ENCODE measurements around the gene GRAMD1B. TPM values are rescaled to one million over a fixed set of nuclear protein-coding genes. Genes with fewer than 3 reads are reported as not detected.

Gene GRAMD1B
- total RNA-seq, 1 donor from 2014 or later: 19.0 TPM

DNA sequence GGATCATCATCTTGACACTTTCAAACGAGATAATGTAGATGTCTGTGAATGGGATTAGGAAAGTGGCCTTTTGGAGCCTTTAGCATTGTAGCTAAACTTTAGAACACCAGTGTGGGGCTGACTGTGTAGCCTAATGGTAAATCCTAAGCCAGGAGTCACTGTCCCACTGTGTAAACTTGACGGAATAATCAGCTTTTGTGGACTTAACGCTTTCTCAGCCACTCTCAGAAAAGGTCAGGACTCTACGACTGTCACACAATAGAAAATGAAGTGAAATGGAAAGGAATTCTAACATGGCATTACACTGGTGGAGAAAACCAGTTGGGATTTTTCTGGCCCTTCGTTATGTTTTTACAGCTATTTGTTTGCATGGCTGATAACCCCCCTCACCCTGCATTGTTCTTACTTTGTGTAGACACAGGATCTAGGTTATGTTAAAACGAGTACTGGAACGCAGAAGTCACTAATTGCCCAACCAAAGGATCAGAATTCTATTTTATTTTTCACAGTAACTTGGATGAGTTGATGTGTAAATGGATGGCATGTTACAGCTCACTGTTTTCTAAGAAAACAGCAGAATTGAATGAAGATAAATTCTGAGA, 22.0 kb upstream of the GRAMD1B start:
- no peak for DNase-seq
- intact Hi-C loops (cut with DNase I): loop anchor here (5.0 kb wide), 2 partner anchors 69 to 106 kb away; no protein-coding TSS in a partner anchor
- no peak for ATAC-seq (ENCODE audit: poor library complexity)

DNA sequence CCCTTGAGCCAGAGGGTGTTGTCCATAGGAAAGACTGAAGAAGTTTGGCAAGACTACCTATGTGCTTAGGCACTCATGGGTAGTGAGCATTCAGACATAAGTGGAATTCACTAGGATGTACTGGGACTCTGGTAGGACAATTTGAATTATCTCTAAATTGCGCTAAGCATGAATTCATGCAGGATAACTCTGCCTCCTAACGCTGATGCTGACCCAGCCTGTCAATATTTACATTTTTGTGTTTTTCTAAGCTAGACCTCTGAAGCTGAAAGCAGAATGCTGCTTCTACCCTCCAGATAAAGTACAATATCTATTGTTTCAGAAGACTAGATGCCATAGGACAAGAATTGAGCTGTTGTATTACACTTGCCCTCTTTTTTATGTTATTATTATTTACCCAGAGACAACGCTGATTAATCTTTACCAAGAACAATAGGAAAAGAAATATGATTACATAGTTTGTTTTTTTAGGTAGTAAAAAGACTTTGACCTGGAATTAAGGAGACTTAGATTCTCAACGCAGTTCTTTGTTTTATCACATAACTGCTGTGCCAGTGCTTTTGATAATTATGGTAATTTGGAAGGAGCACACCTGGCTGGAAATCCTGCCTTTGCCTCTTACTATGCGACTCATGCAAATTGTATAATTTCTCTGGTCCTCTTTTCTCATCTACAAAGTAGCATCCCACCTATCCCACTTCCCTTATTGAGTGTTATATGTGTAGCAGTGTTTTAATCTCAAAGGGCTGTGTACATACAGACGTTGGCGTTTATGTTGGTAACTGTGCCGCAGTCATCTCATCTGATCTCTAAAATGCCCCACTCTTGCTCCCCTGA, 21.2 kb upstream of the GRAMD1B start:
- intact Hi-C loops (cut with DNase I): loop anchor here (5.0 kb wide), 2 partner anchors 68 to 107 kb away; no protein-coding TSS in a partner anchor
- DNase-seq (no peak), ATAC-seq (ENCODE audit: poor library complexity) (no peak)

DNA sequence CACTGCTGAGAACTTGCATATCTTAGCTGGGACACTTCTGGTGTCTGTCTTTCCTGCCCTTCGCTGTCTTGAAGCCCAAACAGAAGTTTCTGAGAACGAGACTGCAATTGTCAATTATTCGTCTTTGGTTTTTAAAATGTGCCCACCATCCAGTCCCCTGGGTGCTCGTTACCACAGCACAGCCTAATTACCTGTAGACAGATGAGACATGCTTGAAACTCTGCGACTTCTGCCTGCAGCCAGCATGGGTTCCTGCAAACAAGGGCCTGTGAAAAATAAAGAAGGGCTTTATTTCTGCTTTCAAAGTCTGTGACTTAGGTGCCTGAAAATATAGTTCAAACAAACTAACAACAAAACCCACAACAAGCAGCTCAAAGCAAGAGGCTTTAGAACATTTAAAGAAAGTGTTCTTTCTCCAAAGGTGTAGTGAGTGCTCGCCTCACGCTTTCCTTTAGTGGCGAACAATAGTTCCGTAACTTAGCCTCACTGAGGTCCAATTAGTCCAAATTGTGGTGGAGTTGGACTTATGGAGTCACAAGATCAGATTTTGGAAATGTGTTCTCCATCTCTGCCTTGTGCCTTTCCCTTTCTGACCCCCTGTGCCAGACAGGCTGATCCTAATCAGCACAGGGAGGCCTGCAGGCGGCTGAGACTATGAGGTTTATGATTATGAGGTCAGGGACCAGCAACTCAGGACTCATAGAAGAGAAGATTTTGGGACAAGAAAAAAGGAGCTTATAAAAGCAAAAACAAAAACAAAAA, 20.4 kb upstream of the GRAMD1B start:
- intact Hi-C loops (cut with DNase I): loop anchor here (5.0 kb wide), 2 partner anchors 68 to 107 kb away; no protein-coding TSS in a partner anchor
- DNase-seq (no peak), ATAC-seq (ENCODE audit: poor library complexity) (no peak)

DNA sequence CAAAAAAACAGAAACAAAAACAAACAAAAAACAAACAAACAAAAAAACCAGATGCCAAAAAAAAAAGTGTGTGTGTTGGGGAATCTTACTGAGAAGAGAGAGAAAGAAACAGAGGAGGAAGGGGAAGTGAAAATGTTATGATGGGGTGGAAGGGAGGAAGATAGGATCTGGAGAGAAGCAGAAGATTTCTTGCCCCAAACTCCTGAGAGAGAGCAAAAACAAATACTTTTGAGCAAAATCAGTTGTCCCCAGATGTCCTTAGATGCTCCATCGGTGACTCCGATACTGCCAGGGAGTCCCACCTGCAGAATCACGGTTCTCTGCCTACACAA, 19.9 kb upstream of the GRAMD1B start:
- no peak for ATAC-seq (ENCODE audit: poor library complexity)
- no peak for DNase-seq
- intact Hi-C loops (cut with DNase I): no loop called here

DNA sequence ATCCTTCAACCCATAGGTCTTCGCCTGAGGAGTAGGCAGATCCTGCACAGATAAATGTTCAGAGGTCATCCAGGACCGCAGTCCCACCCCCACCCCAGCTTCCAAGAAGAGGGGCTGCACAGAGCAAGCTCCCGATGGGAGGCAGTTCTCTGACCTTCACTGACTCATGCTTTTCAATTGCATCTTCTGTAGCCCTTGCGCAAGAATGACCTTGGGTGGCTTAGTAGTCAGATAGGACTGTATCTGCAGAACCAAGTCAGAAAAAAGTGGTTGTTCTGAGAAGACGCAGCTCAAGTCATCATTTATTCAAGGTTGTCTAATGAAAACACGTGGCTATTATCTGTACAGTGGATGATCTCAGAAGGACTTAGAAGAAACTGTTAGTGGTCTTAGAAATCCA, 16.4 kb upstream of the GRAMD1B start:
- ATAC-seq (ENCODE audit: poor library complexity) (peak; percentile 42), DNase-seq (no peak)
- intact Hi-C loops (cut with DNase I): no loop called here

DNA sequence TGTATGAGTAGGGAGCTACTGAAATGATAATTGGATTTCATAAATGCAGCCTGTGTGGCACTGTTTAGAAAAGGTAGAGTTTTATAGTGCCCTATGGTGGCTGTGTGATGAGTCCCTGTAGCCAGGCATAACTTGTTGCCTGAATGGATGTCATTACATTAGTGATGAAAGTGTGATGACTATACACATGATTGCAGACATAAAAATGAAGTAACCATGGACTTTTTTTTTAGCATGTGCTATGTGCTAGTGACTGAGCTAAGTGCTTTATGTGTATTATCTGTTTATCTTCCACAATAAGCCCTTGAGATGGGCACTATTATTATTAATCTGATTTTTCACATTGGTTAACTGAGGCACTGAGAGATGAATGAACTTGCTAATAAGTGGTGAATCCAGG, 13.5 kb upstream of the GRAMD1B start:
- DNase-seq: no peak
- intact Hi-C loops (cut with DNase I): no loop called here

DNA sequence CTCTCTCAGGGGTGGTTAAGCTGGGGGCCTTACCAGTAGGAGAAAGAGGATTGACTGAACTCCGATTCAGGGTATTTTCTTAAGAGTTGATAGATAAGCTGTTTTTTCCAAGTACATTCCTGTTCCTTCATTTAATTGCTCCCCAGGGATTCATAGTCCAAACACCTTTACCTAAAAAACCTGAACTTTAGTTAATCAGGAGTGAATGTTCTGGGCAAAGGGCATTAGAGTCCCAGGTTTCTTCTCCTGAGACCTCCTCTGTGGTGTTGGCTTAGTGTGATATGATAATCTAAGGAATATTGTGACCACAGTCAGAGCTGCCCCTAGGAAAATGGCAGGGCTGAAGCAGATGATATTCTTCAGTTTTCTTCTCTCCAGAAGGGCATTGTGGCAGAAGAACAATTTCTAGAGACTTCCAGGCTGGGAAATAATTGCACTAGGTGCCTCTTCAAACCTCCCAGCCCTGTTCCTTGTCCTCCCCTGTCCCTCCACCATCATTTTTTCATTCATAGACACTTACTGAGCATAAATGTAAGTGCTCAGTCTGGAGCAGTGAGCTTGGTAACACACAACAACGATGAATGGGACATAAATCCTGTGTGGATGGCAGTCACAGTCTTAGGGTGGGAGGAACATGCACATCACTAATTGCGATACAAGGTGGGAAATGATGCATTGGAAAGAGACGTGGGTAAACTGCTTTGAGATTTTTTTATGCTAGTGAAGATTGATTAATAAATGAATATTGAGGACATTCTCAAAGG, 11.5 kb upstream of the GRAMD1B start:
- intact Hi-C loops (cut with DNase I): no loop called here
- ATAC-seq (ENCODE audit: poor library complexity) (no peak), DNase-seq (no peak)

More for the DNA sequence above, 13.5 kb upstream of the GRAMD1B start:
- ATAC-seq (ENCODE audit: poor library complexity): no peak

DNA sequence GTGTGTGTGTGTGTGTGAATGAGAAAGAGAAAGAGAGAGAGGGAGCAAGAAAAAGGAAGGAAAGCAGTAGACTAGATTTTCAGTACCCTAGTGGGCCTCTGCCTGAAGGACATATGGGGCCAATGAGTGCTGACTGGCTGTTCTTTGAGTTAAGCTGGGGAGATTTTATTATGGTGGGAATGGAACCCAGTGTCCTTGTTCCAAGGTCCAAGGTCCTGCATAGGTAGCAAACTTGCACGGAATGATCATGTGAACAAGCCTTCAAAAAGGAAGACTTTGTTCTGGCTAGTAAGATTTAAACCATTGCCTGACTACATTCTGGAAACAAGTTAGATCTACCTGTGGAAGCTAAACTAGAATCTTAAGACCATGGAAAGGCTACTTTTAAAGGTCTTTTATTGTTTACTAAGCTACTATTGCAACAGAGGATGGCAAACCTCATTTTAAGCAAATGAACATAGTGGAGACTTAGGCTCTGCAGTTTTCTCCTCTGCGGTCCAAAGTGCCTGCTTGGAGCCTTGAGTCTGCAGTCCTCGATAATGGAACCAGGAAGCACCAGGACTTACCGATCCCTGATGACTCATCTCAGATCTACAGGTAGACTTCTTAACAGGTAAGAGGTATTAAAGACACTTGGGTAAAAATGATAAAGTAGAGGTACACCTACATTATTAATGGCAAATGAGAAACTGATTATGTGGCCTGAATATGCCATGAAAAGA, 10.2 kb upstream of the GRAMD1B start:
- DNase-seq: no peak
- intact Hi-C loops (cut with DNase I): no loop called here
- no peak for ATAC-seq (ENCODE audit: poor library complexity)

DNA sequence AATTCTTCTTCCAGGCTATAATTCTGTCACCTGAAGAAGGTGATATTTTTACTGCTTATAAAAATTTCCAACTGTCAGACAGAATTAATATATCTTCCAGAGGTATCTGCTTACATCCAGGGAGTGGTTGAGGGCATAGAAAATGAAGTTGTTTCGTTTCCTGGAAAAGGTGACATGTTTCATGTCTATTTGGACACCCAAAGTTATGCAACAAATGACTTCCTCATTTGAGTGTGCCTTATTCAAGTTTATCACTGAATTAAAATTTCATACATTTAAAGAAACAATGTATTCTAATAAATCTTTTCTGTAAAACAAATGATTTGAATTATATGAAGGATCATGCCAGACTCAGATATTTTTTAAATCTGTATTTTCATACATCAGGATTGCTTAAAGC, 8.5 kb upstream of the GRAMD1B start:
- intact Hi-C loops (cut with DNase I): no loop called here
- DNase-seq: no peak

DNA sequence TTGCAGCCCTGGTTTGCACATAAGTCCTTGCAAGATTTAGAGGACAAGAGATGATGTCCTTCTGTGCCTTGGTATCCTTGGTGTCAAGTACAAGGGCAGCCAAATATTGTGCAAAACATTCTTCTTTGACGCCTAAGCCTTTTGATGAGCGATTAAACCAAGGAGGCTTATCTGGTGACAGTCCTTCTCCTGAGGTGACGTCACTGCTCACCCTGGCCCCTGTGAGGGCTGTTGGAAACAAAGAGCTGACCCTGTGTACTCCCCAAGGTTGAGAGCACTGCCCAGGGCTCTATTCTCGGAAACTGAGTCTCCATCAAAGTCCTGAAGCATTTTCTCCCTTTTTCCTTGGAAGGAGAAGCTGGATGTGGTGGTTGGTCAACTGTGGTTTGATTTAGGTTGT, 4.7 kb upstream of the GRAMD1B start:
- DNase-seq (no peak), ATAC-seq (ENCODE audit: poor library complexity) (no peak)
- intact Hi-C loops (cut with DNase I): no loop called here

More for the DNA sequence above, 8.5 kb upstream of the GRAMD1B start:
- ATAC-seq (ENCODE audit: poor library complexity): no peak

DNA sequence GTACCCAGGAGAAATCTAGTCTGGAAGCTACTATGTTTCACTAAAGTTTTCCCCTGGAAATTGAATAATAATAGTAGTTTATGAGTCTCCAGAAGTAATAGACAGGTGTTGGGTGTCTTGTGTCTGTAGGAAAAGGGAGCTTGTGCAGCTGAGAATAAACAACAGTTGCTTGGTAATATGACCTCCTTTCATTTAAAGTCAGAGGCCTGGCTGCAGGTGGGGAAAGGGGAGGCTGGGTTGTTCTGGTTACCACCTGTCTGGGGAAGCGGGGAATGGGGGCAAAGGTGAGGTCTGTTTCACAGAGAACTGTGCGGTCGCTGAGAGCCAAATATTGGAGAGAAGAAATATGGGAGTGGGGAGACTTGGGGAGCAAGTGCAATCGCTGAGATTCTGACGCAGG, 3.3 kb upstream of the GRAMD1B start:
- intact Hi-C loops (cut with DNase I): no loop called here
- DNase-seq (no peak), ATAC-seq (ENCODE audit: poor library complexity) (no peak)

DNA sequence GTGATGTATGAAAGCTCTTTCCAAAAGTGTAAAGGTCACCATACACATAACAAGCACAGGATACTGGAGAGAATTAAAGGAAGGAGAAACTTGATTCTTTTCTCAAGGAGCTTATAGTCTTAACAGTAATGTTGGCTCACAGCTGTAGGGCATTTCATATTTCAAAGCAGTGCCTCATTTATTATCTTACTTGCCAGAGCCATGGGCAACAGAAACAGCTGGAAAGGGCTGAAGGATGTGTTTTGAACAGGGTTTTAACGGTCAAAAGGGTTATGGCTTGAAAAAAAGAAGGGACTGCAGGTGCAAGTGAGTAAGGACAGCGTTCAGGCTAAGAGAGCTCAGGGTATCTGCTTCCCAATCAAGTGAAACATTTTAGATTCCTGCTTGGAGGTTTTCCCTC, 2.7 kb upstream of the GRAMD1B start:
- no peak for DNase-seq
- intact Hi-C loops (cut with DNase I): no loop called here
- ATAC-seq (ENCODE audit: poor library complexity): no peak

DNA sequence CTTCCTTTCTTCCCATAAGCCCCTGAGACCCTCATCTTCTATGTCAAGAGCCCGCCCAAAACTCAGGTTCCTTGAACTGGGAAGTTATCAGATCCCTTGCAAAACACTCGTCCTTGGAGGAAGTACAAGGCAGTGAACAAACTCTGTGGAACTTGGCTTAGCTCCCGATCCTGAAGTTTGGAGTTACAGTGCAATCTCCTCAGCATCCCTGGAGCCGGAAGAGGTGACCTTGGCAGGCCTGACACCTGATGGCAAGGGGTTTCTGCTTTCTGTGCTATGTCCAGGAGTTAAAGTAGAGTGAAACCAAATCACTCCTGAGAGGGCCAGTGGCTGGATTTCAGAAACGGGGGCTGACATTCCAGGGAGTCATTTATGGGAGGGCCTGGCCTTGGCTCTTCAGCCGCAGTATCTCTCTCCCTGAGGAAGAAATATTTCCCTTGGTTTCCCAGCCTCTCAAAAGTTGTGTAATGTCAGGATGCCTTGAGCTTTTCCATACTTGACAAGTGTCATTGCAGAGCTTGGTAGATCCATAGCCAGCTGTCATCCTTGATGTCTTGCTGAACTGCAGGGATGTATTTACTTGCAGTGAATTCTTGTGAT, 1.9 kb upstream of the GRAMD1B start:
- ATAC-seq (ENCODE audit: poor library complexity) (no peak), DNase-seq (no peak)
- intact Hi-C loops (cut with DNase I): no loop called here

DNA sequence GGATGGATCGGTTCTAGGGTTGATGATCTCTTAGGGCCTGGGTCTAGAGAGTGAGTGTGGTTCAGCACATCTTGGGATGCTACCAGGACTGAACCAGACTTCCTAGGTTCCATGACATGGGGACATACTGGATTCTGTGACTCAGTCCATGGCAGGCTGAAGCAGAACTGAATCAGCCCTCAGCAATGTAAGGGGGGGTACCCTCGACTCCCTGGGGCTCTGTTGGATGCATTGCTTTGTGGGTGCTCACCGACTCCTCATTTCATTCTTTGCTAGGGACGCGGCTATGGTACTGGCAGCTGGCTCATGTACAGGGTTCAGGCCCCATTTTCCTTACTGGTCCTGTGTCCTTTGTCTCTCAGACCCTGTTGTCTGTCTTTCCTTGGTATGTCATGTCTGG, 733 bp upstream of the GRAMD1B start:
- no peak for DNase-seq
- ATAC-seq (ENCODE audit: poor library complexity): no peak
- intact Hi-C loops (cut with DNase I): no loop called here

DNA sequence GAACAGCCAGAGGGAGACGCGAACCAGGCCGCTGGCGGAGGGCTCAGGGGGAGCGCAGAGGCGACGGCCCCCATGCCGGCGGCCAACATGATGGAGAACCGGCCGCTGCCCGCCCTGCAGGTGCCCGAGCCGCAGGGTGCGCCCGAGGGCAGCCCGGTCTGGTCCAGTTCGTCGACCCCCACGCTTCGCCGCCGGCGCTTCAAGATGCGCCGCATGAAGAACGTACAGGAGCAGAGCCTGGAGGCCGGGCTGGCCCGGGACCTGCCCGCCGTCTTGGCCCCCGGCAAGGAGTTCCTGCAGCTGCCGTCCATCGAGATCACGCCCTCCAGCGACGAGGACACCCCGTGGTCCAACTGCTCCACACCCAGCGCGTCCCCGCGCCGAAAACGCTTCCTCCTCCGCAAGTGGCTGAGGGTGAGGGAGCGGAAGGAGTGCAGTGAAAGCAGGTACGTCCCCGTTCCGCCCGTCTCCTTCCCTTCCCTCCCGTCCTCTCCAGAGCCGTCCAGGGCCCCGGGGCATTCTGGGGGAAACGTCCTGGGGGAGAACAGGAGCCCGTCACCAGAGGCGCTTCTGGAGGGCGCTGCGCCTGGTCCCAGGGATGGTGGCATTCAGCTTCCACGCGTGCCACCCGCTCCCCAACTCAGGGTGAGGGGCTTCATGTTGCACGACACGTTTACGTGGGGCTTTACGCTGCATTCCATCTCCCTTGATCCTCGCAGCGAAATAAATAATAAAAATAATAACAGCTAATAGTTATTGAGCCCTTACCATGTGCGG, 840 bp downstream of the GRAMD1B start:
- peak; percentile 83 for DNase-seq
- peak; percentile 65 for ATAC-seq (ENCODE audit: poor library complexity)
- intact Hi-C loops (cut with DNase I): no loop called here

DNA sequence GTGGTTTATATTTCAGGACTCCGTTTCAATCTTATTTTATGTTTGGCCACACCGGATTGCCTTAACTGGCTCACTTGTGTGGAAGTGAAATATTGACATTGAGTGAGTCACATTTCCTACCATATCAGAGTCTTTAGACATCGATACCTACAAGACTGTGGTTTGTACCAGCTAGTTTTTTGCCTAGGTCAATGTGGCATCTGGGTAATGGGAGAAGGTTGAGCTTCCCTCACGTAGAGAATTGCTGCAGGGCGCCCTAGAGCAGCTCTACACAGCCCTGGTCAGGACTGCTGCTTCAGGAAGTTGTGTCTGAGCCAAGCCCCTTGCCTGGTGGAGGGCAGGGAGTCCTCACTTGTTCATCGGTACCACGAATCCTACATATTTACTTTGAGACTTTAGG, 1.6 kb downstream of the GRAMD1B start:
- intact Hi-C loops (cut with DNase I): no loop called here
- ATAC-seq (ENCODE audit: poor library complexity) (no peak), DNase-seq (no peak)

DNA sequence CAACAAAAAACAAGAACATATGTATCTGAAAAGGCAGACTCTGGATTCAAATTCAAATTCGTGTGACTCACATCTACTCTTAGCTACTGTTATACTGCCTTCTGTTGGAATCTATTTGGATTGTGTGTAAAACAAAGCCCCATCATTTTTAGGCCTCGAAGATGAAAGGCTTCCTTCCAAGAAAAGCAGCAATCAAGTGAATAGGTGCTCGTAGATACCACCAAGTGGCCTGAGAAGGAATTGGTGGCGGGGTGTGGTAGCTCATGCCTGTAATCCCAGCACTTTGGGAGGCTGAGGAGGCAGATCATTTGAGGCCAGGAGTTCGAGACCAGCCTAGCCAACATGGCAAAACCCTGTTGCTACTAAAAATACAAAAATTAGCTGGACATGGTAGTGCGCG, 4.2 kb downstream of the GRAMD1B start:
- ATAC-seq (ENCODE audit: poor library complexity) (no peak), DNase-seq (no peak)
- intact Hi-C loops (cut with DNase I): no loop called here

Data from Right ventricle myocardium superior (tissue), 1 donor.